Keratinocyte (primary cell): Measurements from ENCODE around the gene USP47. TPM values are rescaled to one million over a fixed set of nuclear protein-coding genes. Genes with fewer than 3 reads are reported as not detected.

Source experiments
- DNase-seq: peaks from one replicate; pipeline ENCODE4 v3.0.0-alpha.2; 2011; ENCODE audit warnings: low read depth, missing footprints, low spot score
- FAIRE-seq: peaks from 2 replicates; lab custom pipeline; 2011; peaks lifted over from hg19 to GRCh38; lab: Jason Lieb, UNC
- H2AFZ ChIP-seq: 2 replicates; pipeline ENCODE4 v1.6.0; 2012; ENCODE audit warnings: low read length, control low read depth, inconsistent platforms; ENCODE audit not compliant: control insufficient read depth
- H3K27ac ChIP-seq: 2 replicates; pipeline ENCODE4 v1.5.1; 2011; ENCODE audit warnings: low read length; ENCODE audit not compliant: control insufficient read depth, insufficient read depth
- H3K27me3 ChIP-seq: 3 replicates; pipeline ENCODE4 v1.6.0; 2011; ENCODE audit warnings: low read length; ENCODE audit not compliant: control insufficient read depth, insufficient read depth; ENCODE audit errors: extremely low read depth
- H3K36me3 ChIP-seq, 2 experiments: 2 replicates in 1 of 2; 3 replicates in 1 of 2; pipeline ENCODE4 v1.5.1; 2011; ENCODE audit warnings: low read length in 2 of 2, mild to moderate bottlenecking in 1 of 2; ENCODE audit not compliant: control insufficient read depth in 2 of 2, insufficient read depth in 2 of 2; ENCODE audit errors: extremely low read depth in 1 of 2
- H3K4me1 ChIP-seq: 3 replicates; pipeline ENCODE4 v1.5.1; 2011; ENCODE audit warnings: low read length; ENCODE audit not compliant: control insufficient read depth, insufficient read depth; ENCODE audit errors: extremely low read depth
- H3K4me2 ChIP-seq: 3 replicates; pipeline ENCODE4 v1.6.0; 2011; ENCODE audit warnings: low read depth, low read length; ENCODE audit not compliant: control insufficient read depth, insufficient read depth; ENCODE audit errors: extremely low read depth
- H3K4me3 ChIP-seq, 3 experiments: fragments of 200-600 bp in 1 of 3; sonication (generic) in 1 of 3; 2 replicates in 2 of 3; 3 replicates in 1 of 3; pipeline ENCODE4 v1.5.1; 2011 to 2016; ENCODE audit warnings: low read length in 3 of 3, mild to moderate bottlenecking in 3 of 3, control low read depth in 2 of 3, inconsistent platforms in 1 of 3, low read depth in 1 of 3, mixed read lengths in 1 of 3, mixed run types in 1 of 3, moderate library complexity in 1 of 3; ENCODE audit not compliant: control insufficient read depth in 2 of 3, insufficient read depth in 2 of 3; ENCODE audit errors: extremely low read depth in 1 of 3
- H3K79me2 ChIP-seq: 2 replicates; pipeline ENCODE4 v1.6.0; 2012; ENCODE audit warnings: low read length; ENCODE audit not compliant: control insufficient read depth, insufficient read depth
- H3K9ac ChIP-seq: 3 replicates; pipeline ENCODE4 v1.6.0; 2011; ENCODE audit warnings: low read length; ENCODE audit not compliant: control insufficient read depth, insufficient read depth; ENCODE audit errors: extremely low read depth
- H3K9me1 ChIP-seq: 3 replicates; pipeline ENCODE4 v1.6.0; 2011; ENCODE audit warnings: low read length; ENCODE audit not compliant: control insufficient read depth, insufficient read depth; ENCODE audit errors: extremely low read depth
- H3K9me3 ChIP-seq: 2 replicates; pipeline ENCODE4 v1.5.1; 2012; ENCODE audit warnings: low read depth, low read length; ENCODE audit not compliant: control insufficient read depth
- H4K20me1 ChIP-seq: 3 replicates; pipeline ENCODE4 v1.6.0; 2011; ENCODE audit warnings: low read length; ENCODE audit not compliant: control insufficient read depth, insufficient read depth; ENCODE audit errors: extremely low read depth
- EZH2 ChIP-seq: IDR thresholded peaks from one replicate; pipeline ENCODE4 v1.6.1; 2012; ENCODE audit warnings: inconsistent platforms, mild to moderate bottlenecking, low read length, moderate library complexity
- dilution Hi-C: fragments of 300-500 bp; cut with MboI; formaldehyde crosslinking; loops from one replicate; pipeline ENCODE4 v1.7.0; 2020; ENCODE audit warnings: low sequenced_read_pairs; ENCODE audit not compliant: extremely low pct_ligation_motif_present
- polyA plus RNA-seq, 5 experiments: library from polyadenylated mRNA; depleted of rRNA in 3 of 5; stranded (reverse) in 3 of 5; stranded (forward) in 1 of 5; unstranded in 1 of 5; fragments of >200 nt; gene quantifications; 1 replicate in 1 of 5; 2 replicates in 3 of 5; 3 replicates in 1 of 5; pipeline versions ENCODE4 v1.2.1 to v1.2.3, GENCODE V29; 2011 to 2012; ENCODE audit warnings: missing spikeins in 2 of 5, low read depth in 1 of 5, low replicate concordance in 1 of 5
- TF ChIP-seq, protein P1 (sequence below), 3 experiments: IDR thresholded peaks in 1 of 3; conservative IDR thresholded peaks in 1 of 3; optimal IDR thresholded peaks in 1 of 3; 2 replicates in 2 of 3; 3 replicates in 1 of 3; pipeline versions ENCODE3 to v1.5.1; 2011; ENCODE audit warnings: low read length in 3 of 3, mild to moderate bottlenecking in 3 of 3, moderate library complexity in 2 of 3, control low read depth in 1 of 3, inconsistent platforms in 1 of 3; ENCODE audit not compliant: insufficient read depth in 2 of 3; ENCODE audit errors: extremely low read depth in 1 of 3

The USP47 gene
- polyA plus RNA-seq, 1 donor (not counting 4 experiments of a cell fraction or from before 2014, with no cell fraction given): 22.4 TPM

DNA sequence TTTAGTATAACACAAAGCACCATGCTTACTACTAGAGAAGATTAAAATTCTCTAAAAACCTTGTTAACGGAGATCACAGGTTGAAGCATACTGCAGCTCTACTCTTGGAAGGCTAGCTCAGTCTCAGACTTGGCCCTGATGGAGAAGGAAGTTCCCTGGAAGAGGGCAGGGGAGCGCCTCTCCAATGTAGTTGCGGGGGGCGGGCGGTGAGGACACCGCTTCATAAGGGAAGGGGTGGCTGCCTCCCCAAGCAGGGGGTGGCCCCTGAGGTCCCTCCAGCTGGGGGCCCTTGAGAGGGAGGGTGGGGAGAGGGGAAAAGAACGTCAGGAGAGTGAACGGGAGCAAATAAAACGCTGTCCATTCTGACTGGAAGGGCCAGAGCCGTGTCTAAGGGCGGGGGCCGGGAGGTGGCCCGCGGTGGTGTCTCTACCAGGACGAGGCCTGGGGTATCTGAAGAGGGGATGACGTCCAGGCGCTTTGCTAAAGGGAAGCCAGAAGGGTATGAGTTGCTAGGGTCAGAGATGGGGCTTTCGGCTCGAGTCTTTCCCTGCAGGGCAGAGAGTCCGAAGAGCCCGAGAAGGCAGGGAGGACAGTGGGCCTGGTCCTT lies 553 bp upstream of the USP47 start:
- no peak for FAIRE-seq
- Histone ChIP-seq H3K4me1 (peaks cover 24% of the 10 kb centered on the region), H3K4me3 (peak overlapping the region; percentile 89 to 92 (median 89)), H4K20me1 (peaks cover 9% of the 10 kb centered on the region), H2AFZ (peak overlapping the region; percentile 99), H3K36me3 (no peaks in the 10 kb centered on the region), H3K79me2 (peaks cover 44% of the 10 kb centered on the region), H3K27ac (peak overlapping the region; percentile 95), H3K9me3 (no peaks in the 10 kb centered on the region), H3K4me2 (peak overlapping the region; percentile 85), H3K9me1 (no peaks in the 10 kb centered on the region), H3K27me3 (no peaks in the 10 kb centered on the region), H3K9ac (peak overlapping the region; percentile 96)
- no peak for DNase-seq
- dilution Hi-C loops: no loop called here
- no peak for TF ChIP-seq EZH2
- TF ChIP-seq, protein P1, sequence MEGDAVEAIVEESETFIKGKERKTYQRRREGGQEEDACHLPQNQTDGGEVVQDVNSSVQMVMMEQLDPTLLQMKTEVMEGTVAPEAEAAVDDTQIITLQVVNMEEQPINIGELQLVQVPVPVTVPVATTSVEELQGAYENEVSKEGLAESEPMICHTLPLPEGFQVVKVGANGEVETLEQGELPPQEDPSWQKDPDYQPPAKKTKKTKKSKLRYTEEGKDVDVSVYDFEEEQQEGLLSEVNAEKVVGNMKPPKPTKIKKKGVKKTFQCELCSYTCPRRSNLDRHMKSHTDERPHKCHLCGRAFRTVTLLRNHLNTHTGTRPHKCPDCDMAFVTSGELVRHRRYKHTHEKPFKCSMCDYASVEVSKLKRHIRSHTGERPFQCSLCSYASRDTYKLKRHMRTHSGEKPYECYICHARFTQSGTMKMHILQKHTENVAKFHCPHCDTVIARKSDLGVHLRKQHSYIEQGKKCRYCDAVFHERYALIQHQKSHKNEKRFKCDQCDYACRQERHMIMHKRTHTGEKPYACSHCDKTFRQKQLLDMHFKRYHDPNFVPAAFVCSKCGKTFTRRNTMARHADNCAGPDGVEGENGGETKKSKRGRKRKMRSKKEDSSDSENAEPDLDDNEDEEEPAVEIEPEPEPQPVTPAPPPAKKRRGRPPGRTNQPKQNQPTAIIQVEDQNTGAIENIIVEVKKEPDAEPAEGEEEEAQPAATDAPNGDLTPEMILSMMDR (optimal IDR thresholded peaks at IDR 0.05 in 1 of 3, IDR thresholded peaks at IDR 0.05 in 1 of 3, conservative IDR thresholded peaks at IDR 0.05 in 1 of 3; ENCODE audit: extremely low read depth in 1 of 3, insufficient read depth in 2 of 3, low read length in 3 of 3): no peak

DNA sequence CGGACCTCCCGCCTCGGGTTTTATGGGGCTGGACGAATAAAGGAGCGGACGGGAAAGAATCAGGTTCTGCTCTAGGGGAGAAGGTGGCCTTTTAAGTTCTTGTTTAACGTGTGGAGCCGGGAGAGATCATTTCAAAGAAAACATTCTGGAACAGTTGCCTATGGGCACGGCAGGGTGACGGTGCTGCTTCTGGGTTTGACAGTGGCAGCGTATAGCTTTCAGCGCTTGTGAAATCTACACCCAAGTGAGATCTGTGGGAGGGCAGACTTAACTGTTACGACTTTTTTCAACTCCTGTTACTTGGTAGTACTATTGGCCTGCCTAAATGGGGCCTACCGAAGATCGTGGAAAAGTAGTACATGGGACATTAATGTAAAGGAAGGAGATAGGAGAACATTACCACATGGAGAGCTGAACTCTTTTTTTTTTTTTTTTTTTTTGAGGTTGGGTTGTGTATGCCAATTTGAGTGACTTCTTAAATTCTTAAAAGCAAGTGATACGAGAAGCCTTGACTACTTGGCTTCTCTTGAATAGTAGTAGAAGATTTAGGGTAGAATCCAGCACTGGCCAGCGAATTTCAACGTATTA lies 743 bp downstream of the USP47 start:
- Histone ChIP-seq H2AFZ (peak overlapping the region; percentile 99), H3K4me2 (peak overlapping the region; percentile 87), H3K9ac (peak overlapping the region; percentile 96), H3K4me1 (peaks cover 27% of the 10 kb centered on the region), H3K79me2 (peaks cover 56% of the 10 kb centered on the region), H3K36me3 (no peaks in the 10 kb centered on the region), H3K9me1 (no peaks in the 10 kb centered on the region), H3K4me3 (peak overlapping the region; percentile 89 to 92 (median 89)), H3K27ac (peak overlapping the region; percentile 95), H4K20me1 (peaks cover 9% of the 10 kb centered on the region), H3K27me3 (no peaks in the 10 kb centered on the region), H3K9me3 (no peaks in the 10 kb centered on the region)
- TF ChIP-seq EZH2: no peak
- TF ChIP-seq, protein P1 (optimal IDR thresholded peaks at IDR 0.05 in 1 of 3, IDR thresholded peaks at IDR 0.05 in 1 of 3, conservative IDR thresholded peaks at IDR 0.05 in 1 of 3; ENCODE audit: extremely low read depth in 1 of 3, insufficient read depth in 2 of 3, low read length in 3 of 3): no peak
- dilution Hi-C loops: no loop called here
- no peak for DNase-seq
- peak; percentile 66 for FAIRE-seq
